CD4-positive, alpha-beta T cell treated with Interleukin-15 for 4 hours (primary cell): ENCODE measurements around the gene CCDC122.

Experiments
- DNase-seq: peaks from one replicate; pipeline ENCODE4 v3.0.0-alpha.2; 2020; ENCODE audit warnings: low spot score

Gene CCDC122

GRCh38 chr13:43800828-43801227, 78.7 kb downstream of the CCDC122 start:
- no peak for DNase-seq

GRCh38 chr13:43799191-43799590, 80.3 kb downstream of the CCDC122 start:
- no peak for DNase-seq

- DNase-seq, result no peak
Measured at GRCh38 chr13:43797869-43798268, 81.7 kb downstream of the CCDC122 start.

GRCh38 chr13:43797159-43797558, 82.4 kb downstream of the CCDC122 start:
- DNase-seq, result no peak

- DNase-seq, result no peak
Measured at GRCh38 chr13:43794416-43794815, 85.1 kb downstream of the CCDC122 start.

GRCh38 chr13:43792076-43792881, 87.3 kb downstream of the CCDC122 start:
- DNase-seq, result no peak

GRCh38 chr13:43787997-43788396, 91.5 kb downstream of the CCDC122 start:
- no peak for DNase-seq

GRCh38 chr13:43787518-43787891, 92.0 kb downstream of the CCDC122 start:
- DNase-seq, result no peak

- DNase-seq, result no peak
Measured at GRCh38 chr13:43786766-43787517, 92.6 kb downstream of the CCDC122 start, which contains the start of gene ENOX1. ENOX1 (minus strand) TSS chr13:43786972.

GRCh38 chr13:43786472-43786765, 93.1 kb downstream of the CCDC122 start:
- no peak for DNase-seq
